Upper lobe of left lung (tissue), 4 donors: ENCODE measurements around the gene NAT9.

Experiments used
- POLR2A ChIP-seq, 4 donors: fragments of 450-650 bp; IDR thresholded peaks; one replicate each; pipeline ENCODE4 v1.5.1; 2016 to 2017; ENCODE audit warnings: antibody characterized with exemption in 4 of 4, mild to moderate bottlenecking in 2 of 4
- POLR2AphosphoS5 ChIP-seq, 2 donors: sonication (generic); formaldehyde crosslinking; IDR thresholded peaks; one replicate each; pipeline ENCODE4 v1.5.1; 2017; ENCODE audit warnings: antibody characterized with exemption in 2 of 2
- TF ChIP-seq, protein P1 (sequence below), 6 experiments: fragments of 450-650 bp in 4 of 6; fragments of 200-600 bp in 2 of 6; sonication (generic) in 2 of 6; IDR thresholded peaks; one replicate each; pipeline ENCODE4 v1.5.1; 2016 to 2019; ENCODE audit warnings: antibody characterized with exemption in 6 of 6

DNA sequence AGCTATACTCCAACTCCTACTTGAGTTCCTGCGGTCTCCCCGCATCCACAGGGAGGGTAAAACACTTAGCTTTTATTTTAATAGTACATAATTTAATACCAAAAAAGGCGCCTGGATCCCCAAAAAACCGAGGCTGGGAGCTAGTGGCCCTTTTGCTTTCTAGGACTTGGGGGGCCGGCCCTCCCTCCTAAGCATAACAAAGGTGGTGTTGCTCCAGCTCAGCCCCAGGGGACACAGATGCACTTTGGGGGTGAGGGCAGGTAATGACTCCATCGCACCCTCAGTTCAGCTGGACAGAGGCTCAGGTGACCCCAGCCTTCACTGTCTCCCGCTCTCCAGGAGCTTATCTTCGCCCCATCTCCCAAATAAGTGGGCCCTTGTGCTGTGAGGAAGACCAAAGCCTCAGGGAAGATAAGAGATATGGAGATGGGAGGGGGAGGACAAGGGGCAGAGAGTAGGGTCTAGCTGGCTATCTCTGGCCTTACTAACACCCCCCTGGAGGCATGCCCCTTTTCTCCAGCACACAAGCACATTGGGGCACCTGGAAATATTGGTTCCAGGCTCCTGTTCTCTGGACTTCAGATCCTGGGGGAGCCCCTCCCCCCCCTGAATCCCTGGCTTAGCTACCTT is 30.5 kb downstream of the NAT9 start:
- TF ChIP-seq, protein P1, sequence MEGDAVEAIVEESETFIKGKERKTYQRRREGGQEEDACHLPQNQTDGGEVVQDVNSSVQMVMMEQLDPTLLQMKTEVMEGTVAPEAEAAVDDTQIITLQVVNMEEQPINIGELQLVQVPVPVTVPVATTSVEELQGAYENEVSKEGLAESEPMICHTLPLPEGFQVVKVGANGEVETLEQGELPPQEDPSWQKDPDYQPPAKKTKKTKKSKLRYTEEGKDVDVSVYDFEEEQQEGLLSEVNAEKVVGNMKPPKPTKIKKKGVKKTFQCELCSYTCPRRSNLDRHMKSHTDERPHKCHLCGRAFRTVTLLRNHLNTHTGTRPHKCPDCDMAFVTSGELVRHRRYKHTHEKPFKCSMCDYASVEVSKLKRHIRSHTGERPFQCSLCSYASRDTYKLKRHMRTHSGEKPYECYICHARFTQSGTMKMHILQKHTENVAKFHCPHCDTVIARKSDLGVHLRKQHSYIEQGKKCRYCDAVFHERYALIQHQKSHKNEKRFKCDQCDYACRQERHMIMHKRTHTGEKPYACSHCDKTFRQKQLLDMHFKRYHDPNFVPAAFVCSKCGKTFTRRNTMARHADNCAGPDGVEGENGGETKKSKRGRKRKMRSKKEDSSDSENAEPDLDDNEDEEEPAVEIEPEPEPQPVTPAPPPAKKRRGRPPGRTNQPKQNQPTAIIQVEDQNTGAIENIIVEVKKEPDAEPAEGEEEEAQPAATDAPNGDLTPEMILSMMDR (IDR thresholded peaks at IDR 0.05), result no peak
- TF ChIP-seq POLR2A (IDR thresholded peaks at IDR 0.05) (no peak), POLR2AphosphoS5 (IDR thresholded peaks at IDR 0.05) (no peak)
